Fibroblast of the conjunctiva (primary cell): ENCODE measurements around the gene KIDINS220.
A peak's percentile ranks its signal among the peaks of the same experiment; 100 is the strongest.
"Not testable (repeated sequence)": the region's sequence is repeated elsewhere in the genome, so short reads cannot be mapped to it uniquely, and the experiment has no call there.

Experiments used
- DNase-seq: peaks from one replicate; pipeline ENCODE4 v3.0.0-alpha.2; 2010; ENCODE audit warnings: low read depth

KIDINS220 gene

DNA sequence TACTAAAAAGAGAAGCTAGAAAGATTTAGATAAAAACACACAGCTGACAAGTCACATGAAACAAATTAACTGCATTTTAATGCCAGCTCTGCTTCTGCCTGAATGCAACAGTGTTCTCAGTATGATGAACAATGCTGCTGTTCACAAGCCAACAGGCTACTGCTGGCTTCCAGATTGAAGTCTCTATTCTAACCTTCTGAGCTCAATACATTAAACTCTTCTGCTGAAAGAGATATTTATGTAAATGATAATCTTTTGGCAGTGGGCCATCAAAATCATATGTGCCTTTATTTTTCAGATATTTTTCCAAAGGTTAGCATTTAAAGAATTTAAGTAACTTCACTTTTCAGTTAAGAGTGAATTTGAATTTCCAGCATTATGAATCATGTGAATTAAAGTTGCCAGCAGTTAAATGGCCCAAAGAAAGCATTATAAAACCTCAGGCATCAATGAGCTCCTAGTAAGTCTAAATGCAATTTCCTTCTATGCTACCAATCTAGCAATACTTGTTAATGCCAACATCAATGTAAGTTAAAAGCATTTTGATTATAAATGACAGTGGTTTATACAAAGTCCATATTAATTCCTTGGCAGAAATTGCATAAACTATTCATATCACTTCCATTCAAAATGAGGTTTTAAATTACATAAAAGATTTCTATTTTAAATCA is 83.2 kb downstream of the KIDINS220 start:
- peak; percentile 10 for DNase-seq

DNA sequence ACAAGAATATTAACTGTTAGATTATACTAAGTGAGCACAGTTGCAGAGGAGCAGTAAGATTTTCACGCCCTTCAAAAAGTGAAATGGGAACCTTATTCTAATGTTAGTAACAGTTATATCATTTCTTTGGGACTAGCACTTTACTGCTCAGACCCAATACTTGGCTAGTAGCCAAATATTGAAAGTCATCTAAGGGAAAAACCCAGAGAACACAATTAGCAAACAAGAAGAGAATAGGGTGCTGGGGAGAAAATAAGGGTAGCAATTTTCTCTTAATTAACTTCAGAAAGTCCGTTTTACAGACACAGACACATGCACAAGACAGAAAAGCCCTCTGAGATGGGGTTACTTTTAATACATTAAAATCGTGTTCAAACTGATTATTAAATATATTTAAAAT is 83.8 kb downstream of the KIDINS220 start:
- no peak for DNase-seq

DNA sequence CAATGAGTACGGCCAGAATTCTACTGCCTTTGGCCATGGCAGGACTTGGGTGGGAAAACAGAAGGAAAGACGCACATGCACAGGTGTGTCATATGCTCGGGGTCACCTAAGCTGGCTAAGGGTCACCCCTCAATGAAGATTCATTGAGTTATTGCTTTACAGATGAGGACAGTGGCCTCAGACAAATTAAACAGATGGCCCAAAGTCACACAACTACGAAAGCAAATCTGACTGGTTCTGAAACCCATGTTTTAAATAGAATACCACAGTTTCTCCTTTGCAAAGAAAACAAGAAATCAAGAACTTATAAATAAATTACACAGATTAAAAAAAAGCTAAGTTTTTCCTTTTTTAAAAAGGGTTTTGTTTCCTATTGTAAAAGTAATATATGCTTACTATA is 85.0 kb downstream of the KIDINS220 start:
- no peak for DNase-seq

DNA sequence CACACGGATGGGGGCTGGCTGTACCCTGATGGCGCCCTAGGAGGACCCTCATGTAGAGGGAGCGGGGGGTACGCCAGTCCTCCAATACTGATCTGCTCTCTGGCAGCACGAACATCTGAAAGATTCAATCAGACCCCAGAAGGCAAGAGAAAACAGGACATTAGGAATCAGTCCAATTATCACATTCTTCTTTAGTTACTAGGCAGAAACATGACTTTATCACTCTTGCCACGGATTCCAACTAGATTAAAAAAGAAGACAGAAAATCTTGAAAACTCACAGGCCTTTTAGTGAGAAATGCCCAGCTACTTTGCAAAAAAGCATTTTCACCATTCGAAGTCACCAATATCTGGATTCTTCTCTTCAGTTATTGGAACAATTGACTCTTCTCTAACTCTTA is 87.2 kb downstream of the KIDINS220 start:
- DNase-seq: no peak

DNA sequence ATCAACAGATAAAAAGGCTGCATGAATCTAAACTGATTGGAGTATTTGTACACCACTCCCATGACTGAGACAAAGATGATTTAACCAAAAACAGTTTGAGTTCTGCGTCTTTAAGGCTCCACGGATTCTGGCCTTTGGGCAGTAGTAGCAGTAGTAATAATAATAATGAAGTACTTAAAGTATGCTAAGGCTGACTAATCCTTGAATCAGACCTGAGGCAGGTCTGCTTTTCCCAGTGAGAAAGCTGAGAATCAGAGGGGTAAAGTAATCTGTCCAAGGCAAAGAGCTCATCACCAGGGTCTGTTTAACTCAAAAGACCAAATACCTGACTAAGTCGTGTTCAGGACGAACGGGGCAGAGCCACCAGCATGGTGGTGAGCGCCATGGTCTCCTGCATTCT is 94.2 kb downstream of the KIDINS220 start:
- no peak for DNase-seq

GRCh38 chr2:8740136-8740535 is 97.3 kb downstream of the KIDINS220 start:
- no peak for DNase-seq

DNA sequence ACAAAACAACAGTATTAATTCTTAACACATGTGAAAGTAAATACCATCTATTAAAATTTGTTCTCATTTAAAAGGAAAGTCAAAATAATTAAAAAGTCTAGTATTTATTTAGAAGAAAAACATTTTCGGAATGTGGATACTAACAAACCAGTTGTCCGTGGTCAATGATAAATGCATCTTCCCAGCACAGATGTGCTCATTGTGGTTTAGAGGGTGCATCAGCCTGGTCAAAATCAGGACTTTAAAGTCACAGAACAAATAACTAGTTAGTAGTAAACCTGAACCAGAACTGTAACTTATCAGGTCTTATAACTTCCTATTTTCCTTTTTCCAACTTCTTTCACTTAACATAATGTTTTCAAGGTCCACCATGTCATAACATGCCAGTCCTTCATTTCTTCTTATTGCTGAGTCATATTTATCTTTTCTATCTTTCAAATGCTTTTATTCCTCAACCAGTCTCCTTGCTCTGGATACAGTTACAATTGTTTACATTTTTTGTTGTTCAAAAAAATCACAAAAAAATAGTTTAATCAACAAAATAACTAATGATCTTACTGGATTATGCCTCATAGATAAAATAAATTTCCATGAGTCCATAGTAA is 99.7 kb downstream of the KIDINS220 start:
- no peak for DNase-seq

GRCh38 chr2:8732601-8733000 is 104.8 kb downstream of the KIDINS220 start:
- DNase-seq: no peak

- DNase-seq: no peak
These were observed 107.5 kb downstream of the KIDINS220 start for GRCh38 chr2:8729939-8730338.

GRCh38 chr2:8729101-8729500 is 108.3 kb downstream of the KIDINS220 start:
- DNase-seq: not testable (repeated sequence)

DNA sequence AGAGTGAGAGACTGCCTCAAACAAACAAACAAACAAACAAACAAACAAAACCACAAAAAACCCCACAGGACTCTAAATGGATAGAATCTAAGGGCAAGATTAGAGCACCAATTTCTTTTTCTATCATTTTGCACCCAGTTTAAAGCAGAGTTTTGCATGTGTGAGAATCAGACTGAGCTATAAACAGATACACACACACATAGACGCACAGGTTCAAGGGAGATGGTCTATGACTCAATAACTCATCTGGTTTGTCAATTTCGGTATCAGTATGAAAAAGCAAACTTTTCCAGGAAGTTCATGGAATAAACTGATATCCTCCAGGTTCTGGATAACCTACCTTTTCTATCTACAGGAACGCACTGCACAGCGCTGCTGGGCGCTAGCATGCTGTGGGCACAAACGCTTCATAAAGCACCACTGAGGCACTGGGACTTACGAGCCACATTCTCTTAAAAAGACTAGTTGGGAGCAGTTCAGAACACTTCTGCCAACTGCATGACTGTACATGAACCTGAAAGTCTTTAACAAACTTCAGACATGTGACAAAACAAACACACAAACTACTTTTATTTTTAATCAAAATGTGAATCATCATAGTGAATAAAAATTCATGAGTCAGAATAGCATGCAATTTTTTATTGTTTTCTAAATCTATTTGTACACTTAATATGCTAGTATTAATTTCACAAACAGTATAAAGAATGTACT is 109.0 kb downstream of the KIDINS220 start:
- DNase-seq: no peak

- DNase-seq: no peak
These were observed 111.6 kb downstream of the KIDINS220 start for GRCh38 chr2:8725838-8726237.

GRCh38 chr2:8722986-8723385 is 114.4 kb downstream of the KIDINS220 start:
- no peak for DNase-seq

- DNase-seq: no peak
These were observed 116.0 kb downstream of the KIDINS220 start for GRCh38 chr2:8721410-8721809.

GRCh38 chr2:8720741-8721140 is 116.7 kb downstream of the KIDINS220 start:
- DNase-seq: no peak

GRCh38 chr2:8719528-8719927 is 117.9 kb downstream of the KIDINS220 start:
- peak; percentile 17 for DNase-seq

- no peak for DNase-seq
These were observed 122.4 kb downstream of the KIDINS220 start for GRCh38 chr2:8714971-8715370.

DNA sequence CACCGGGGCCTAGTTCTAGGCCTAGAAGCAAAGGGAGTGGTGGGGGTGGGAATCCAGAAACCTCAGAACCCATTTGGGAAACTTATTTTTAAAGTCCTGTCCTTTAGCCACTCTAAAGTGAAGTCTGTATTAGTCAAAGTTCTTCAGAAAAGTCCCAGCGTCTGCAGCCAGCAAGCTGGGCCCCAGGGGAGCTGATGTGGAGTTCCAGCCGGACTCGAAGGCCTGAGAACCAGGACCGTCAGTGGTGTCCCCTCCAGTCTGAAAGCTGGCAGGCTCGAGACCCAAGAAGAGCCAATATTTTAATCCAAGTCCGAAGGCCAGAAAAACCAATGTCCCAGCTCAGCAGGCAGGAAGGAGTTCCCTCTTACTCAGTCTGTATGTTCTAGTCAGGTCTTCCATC is 123.1 kb downstream of the KIDINS220 start:
- no peak for DNase-seq

DNA sequence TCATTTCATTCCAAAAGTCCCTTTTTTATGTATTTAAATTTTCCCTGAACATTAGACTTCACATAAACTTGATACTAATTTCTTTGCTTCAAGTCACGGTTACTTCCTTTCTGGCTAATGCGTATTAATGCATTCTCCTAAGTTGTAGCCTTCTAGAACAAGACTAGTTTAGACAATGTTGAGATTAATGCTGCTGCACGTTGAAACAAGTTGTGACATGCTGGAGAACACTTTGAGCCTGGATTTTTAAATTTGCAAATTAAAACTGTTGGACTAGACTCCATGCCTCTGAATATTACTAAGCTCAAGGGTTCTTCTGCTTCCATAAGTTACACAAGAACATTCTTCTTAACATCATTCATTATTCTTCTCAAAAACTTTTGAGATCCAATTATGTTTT is 126.5 kb downstream of the KIDINS220 start:
- DNase-seq: no peak

DNA sequence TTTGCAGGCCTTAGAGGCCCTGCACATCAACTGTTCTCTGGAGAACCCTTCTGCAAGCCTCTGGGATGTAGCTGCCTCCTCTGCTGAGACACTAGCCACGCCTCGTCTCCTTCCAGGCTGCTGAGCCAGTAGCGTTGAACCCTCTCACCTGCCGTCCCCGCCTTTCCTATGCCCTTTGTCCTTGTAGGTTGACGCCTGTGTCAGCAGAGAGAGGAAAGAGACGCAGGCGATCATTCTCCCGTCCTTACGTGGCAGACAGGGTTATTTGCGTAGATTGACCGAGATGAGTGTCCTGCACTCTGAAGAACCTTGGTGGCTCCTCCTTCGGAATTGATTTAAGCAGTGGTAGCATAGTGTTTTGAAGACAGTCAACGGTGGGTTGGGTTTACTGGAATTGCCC is 127.8 kb downstream of the KIDINS220 start:
- no peak for DNase-seq

- DNase-seq: no peak
These were observed 132.5 kb downstream of the KIDINS220 start for GRCh38 chr2:8704906-8705305.

DNA sequence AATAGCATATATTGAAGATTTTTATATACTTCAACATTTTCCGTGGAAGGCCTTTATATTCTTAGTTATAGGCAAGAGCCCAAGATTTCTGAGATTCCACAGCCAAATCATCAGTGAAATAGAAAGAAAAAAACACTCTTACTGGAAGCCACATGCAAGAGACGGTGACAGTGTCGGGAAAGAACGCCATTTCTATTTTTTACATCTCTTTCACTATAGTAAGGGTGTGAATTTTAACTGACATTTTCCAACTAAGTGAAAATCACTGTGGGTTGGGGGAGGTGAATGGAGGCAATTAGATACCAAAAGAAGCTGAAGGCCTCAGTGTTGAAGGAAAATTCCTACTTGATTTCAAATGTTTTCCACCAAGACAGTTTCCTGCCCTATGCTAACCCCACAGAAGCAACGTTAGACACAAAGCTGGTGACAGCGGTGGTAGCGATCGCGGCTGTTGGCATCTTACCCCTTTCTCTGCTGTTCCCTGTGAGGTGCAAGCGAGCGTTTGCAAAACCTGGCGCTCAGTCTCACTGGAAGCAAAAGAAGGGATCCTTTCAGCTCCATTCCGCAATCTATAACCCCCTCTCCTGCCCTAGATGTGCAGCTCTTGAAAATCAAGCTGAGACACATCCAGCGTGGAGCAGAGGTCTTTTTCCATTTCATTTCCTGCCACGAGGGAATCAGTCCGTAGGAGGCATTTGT is 135.6 kb downstream of the KIDINS220 start:
- no peak for DNase-seq

- DNase-seq: no peak
These were observed 137.6 kb downstream of the KIDINS220 start for GRCh38 chr2:8699839-8700238.
